ENCODE measurements around the gene MAZ. TPM values are rescaled to one million over a fixed set of nuclear protein-coding genes. Genes with fewer than 3 reads are reported as not detected.

The MAZ gene
- total and polyA plus RNA-seq, 2 of the 13 experiments (the other 11 are each of a cell fraction or from before 2014, with no cell fraction given) = 203 to 277 TPM

DNA sequence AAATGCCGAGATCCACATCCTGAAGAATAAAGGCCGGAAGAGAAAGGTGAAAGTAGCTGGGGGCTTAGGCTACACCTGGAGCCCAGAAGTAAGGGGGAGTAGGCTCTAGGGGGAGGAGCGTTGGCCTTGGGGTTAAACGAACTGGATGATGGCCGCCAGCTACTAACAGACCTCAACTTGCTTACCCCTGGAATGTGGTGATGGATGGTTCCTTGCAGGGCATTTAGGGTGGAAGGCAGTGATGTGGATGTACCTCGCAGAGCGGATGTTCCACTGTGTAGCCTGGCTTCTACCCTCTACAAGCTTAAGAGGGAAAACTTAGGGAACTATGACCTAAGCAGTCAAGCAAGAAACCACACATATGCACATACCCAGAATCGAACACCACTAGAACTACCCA lies 2.3 kb upstream of the MAZ start (continued):
- TF ChIP-seq, protein P1, sequence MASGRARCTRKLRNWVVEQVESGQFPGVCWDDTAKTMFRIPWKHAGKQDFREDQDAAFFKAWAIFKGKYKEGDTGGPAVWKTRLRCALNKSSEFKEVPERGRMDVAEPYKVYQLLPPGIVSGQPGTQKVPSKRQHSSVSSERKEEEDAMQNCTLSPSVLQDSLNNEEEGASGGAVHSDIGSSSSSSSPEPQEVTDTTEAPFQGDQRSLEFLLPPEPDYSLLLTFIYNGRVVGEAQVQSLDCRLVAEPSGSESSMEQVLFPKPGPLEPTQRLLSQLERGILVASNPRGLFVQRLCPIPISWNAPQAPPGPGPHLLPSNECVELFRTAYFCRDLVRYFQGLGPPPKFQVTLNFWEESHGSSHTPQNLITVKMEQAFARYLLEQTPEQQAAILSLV (CRISPR knock-in tag; IDR thresholded peaks at IDR 0.05; ENCODE audit: borderline replicate concordance) = peak; percentile 20; the same call in 1 of the 2 replicates
- TF ChIP-seq ZFP91 (CRISPR knock-in tag; IDR thresholded peaks at IDR 0.05; ENCODE audit: borderline replicate concordance) (no peak), MED1 (CRISPR knock-in tag; IDR thresholded peaks at IDR 0.05) (no peak), GMEB1 (CRISPR knock-in tag; IDR thresholded peaks at IDR 0.05; ENCODE audit: borderline replicate concordance) (no peak), ZNF737 (CRISPR knock-in tag; IDR thresholded peaks at IDR 0.05; ENCODE audit: borderline replicate concordance) (no peak), DNMT1 (CRISPR knock-in tag; IDR thresholded peaks at IDR 0.05) (0 out of 2 replicates have a peak, but pooled peaks have one; percentile 42), ZSCAN31 (CRISPR knock-in tag; IDR thresholded peaks at IDR 0.05; ENCODE audit: low read depth) (no peak), TEAD3 (CRISPR knock-in tag; optimal IDR thresholded peaks at IDR 0.05; ENCODE audit: borderline replicate concordance) (peak; percentile 39), JUND (CRISPR knock-in tag; IDR thresholded peaks at IDR 0.05) (no peak)

Data from HepG2 (cell line).